ENCODE data around the gene TIAM1. TPM values are rescaled to one million over a fixed set of nuclear protein-coding genes. Genes with fewer than 3 reads are reported as not detected.
A peak's percentile ranks its signal among the peaks of the same experiment; 100 is the strongest.

The TIAM1 gene
- total and polyA plus RNA-seq, 4 experiments from 2014 or later, result 22.5 to 104 (median 67.4) TPM

DNA sequence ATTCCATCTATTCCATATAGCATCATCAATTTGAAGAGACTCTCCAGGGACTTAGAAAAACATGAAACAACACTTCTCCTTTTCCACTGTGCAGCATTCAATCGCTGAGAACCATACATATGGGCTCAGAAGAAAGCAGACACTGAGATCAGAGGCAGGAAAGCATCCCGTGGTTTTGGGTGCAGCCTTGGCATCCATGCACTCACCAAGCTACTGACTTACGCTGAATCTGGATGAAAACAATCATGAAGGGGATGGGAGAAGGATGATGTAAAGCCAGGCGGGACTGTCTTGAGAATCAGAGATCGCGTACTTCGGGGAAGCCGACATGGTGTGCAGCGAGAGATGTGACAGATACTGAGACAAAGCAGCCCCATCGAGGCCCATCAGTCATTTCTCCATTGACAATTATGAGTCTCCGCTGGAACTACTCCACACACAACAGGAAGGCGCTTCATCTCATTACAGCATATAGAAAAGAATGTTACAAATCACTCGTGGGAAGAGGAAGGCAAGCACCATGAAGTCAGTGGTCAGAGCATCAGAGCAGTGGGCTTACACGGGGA lies 2.3 kb upstream of the TIAM1 start:
- no peak overlapping the region for H3K4me3 ChIP-seq (ENCODE audit: low read length in 2 of 2)
- Mint-ChIP-seq H3K4me1 (peaks cover 18 to 50% (median 35%) of the 10 kb centered on the region in 4 donors), H3K36me3 (peaks cover 0 to 4% of the 10 kb centered on the region in 2 donors), H3K27ac (peak overlapping the region in 3 of 7 donors; percentile 1 to 56 (median 6)), H3K4me3 (peak overlapping the region in 4 of 8 donors; percentile 2 to 52 (median 26)), H3K27me3 (peaks cover 12 to 14% of the 10 kb centered on the region in 2 donors), H3K9me3 (peaks cover 0 to 4% (median 0%) of the 10 kb centered on the region in 8 donors)
- H3K27me3 ChIP-seq (ENCODE audit: insufficient read depth, low read length), result no peaks in the 10 kb centered on the region
- H3K4me1 ChIP-seq (ENCODE audit: insufficient read depth, low read length), result peaks cover 27% of the 10 kb centered on the region
- ChIA-PET POLR2A (ENCODE audit: partially characterized antibody) (no interaction called here), CTCF (ENCODE audit: partially characterized antibody) (no interaction called here)
- no peaks in the 10 kb centered on the region for H3K36me3 ChIP-seq (ENCODE audit: insufficient read depth, low read length)
- no peaks in the 10 kb centered on the region for H3K9me3 ChIP-seq (ENCODE audit: control insufficient read depth in 1 of 2, low read length in 2 of 2)
- intact Hi-C loops (cut with micrococcal nuclease), result no loop called here
- DNase-seq, result no peak
- H3K27ac ChIP-seq (ENCODE audit: low read depth, low read length), result no peak overlapping the region

DNA sequence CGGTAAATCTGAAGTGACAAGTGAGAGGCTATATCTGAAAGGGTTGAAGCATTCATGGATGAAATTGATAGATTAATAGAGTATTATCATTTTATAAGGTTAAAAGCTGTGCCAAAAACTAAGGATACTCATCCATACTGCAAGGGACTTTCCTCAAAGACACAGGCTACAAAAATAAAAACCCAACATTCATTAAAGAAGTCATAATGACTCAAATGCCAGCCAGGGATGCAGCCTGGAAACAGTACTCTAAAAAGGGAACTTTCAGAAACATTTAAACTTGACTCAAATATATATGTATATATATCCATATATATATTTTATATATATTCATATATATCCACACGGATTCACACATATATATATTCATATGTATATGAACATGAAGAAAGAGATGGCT lies 1.1 kb upstream of the TIAM1 start:
- intact Hi-C loops (cut with micrococcal nuclease), result no loop called here
- Mint-ChIP-seq H3K27me3 (peaks cover 12 to 18% of the 10 kb centered on the region in 2 donors), H3K36me3 (peaks cover 0 to 4% of the 10 kb centered on the region in 2 donors), H3K4me1 (peaks cover 26 to 51% (median 40%) of the 10 kb centered on the region in 4 donors), H3K27ac (peak overlapping the region in 3 of 7 donors; percentile 8 to 54 (median 8)), H3K9me3 (peaks cover 0 to 2% (median 0%) of the 10 kb centered on the region in 8 donors), H3K4me3 (peak overlapping the region in 6 of 8 donors; percentile 5 to 94 (median 66))
- ChIA-PET POLR2A (ENCODE audit: partially characterized antibody) (no interaction called here), CTCF (ENCODE audit: partially characterized antibody) (no interaction called here)
- H3K36me3 ChIP-seq (ENCODE audit: insufficient read depth, low read length), result no peaks in the 10 kb centered on the region
- no peak overlapping the region for H3K4me3 ChIP-seq (ENCODE audit: low read length in 2 of 2)
- peaks cover 32% of the 10 kb centered on the region for H3K4me1 ChIP-seq (ENCODE audit: insufficient read depth, low read length)
- no peak for DNase-seq
- no peaks in the 10 kb centered on the region for H3K9me3 ChIP-seq (ENCODE audit: control insufficient read depth in 1 of 2, low read length in 2 of 2)
- H3K27ac ChIP-seq (ENCODE audit: low read depth, low read length), result no peak overlapping the region
- H3K27me3 ChIP-seq (ENCODE audit: insufficient read depth, low read length), result no peaks in the 10 kb centered on the region

- CTCF ChIA-PET (ENCODE audit: partially characterized antibody), result interaction anchor here (0.9 to 1.6 kb wide), 3 partner anchors 10 to 239 kb away, joined by 3 to 6 read pairs (median 3); no protein-coding TSS in a partner anchor
- peaks cover 30 to 56% (median 41%) of the 10 kb centered on the region in 4 donors for H3K4me1 Mint-ChIP-seq
- intact Hi-C loops (cut with micrococcal nuclease), result no loop called here
- Histone ChIP-seq H3K36me3 (ENCODE audit: insufficient read depth, low read length) (no peaks in the 10 kb centered on the region), H3K9me3 (ENCODE audit: control insufficient read depth in 1 of 2, low read length in 2 of 2) (no peaks in the 10 kb centered on the region), H3K4me3 (ENCODE audit: low read length in 2 of 2) (peak overlapping the region in 1 of 2 donors; percentile 46), H3K4me1 (ENCODE audit: insufficient read depth, low read length) (peaks cover 32% of the 10 kb centered on the region), H3K27ac (ENCODE audit: low read depth, low read length) (no peak overlapping the region), H3K27me3 (ENCODE audit: insufficient read depth, low read length) (no peaks in the 10 kb centered on the region)
- peaks cover 0 to 2% (median 0%) of the 10 kb centered on the region in 8 donors for H3K9me3 Mint-ChIP-seq
- H3K27ac Mint-ChIP-seq, result peak overlapping the region; percentile 16 to 93 (median 79)
- peaks cover 12 to 22% of the 10 kb centered on the region in 2 donors for H3K27me3 Mint-ChIP-seq
- no peak for DNase-seq
- POLR2A ChIA-PET (ENCODE audit: partially characterized antibody), result interaction anchor here (0.8 to 2.6 kb wide), 5 partner anchors 8 to 216 kb away, joined by 3 to 9 read pairs (median 4); no protein-coding TSS in a partner anchor
- peak overlapping the region; percentile 85 to 96 (median 94) for H3K4me3 Mint-ChIP-seq
- H3K36me3 Mint-ChIP-seq, result peaks cover 5 to 8% of the 10 kb centered on the region in 2 donors
Observed at GRCh38 chr21:31343030-31343510, 991 bp downstream of the TIAM1 start.

DNA sequence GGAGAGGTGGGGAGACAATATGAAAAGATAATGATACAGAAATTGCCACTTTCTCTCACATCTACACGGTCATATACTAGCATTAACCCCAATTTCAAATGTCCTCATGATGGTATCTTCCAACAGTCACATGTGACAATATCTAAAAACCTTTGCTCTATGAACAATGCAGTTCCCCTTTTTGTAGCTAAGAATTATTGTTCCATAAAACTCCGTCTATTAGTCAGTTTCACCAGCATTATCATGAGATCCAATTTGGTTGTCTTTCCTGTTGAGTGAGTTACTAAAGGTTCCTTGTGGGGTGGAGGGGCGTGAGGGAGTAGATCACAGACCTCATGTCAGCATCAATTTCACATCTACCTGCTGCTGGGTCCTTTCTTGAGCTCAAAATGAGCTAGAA lies 1.7 kb downstream of the TIAM1 start:
- no peaks in the 10 kb centered on the region for H3K36me3 ChIP-seq (ENCODE audit: insufficient read depth, low read length)
- peaks cover 0 to 2% (median 0%) of the 10 kb centered on the region in 8 donors for H3K9me3 Mint-ChIP-seq
- no peaks in the 10 kb centered on the region for H3K27me3 ChIP-seq (ENCODE audit: insufficient read depth, low read length)
- intact Hi-C loops (cut with micrococcal nuclease), result no loop called here
- ChIA-PET CTCF (ENCODE audit: partially characterized antibody) (interaction anchor here (0.9 to 1.6 kb wide), 2 partner anchors 10 to 240 kb away, joined by 3 to 6 read pairs; no protein-coding TSS in a partner anchor), POLR2A (ENCODE audit: partially characterized antibody) (interaction anchor here (0.8 to 2.6 kb wide), 3 partner anchors 9 to 120 kb away, joined by 3 to 9 read pairs (median 5); no protein-coding TSS in a partner anchor)
- peaks cover 30 to 53% (median 39%) of the 10 kb centered on the region in 4 donors for H3K4me1 Mint-ChIP-seq
- no peak overlapping the region for H3K27ac ChIP-seq (ENCODE audit: low read depth, low read length)
- H3K4me3 Mint-ChIP-seq, result peak overlapping the region; percentile 28 to 96 (median 94)
- no peak for DNase-seq
- peaks cover 12 to 22% of the 10 kb centered on the region in 2 donors for H3K27me3 Mint-ChIP-seq
- no peak overlapping the region for H3K4me3 ChIP-seq (ENCODE audit: low read length in 2 of 2)
- no peaks in the 10 kb centered on the region for H3K9me3 ChIP-seq (ENCODE audit: control insufficient read depth in 1 of 2, low read length in 2 of 2)
- peaks cover 31% of the 10 kb centered on the region for H3K4me1 ChIP-seq (ENCODE audit: insufficient read depth, low read length)
- H3K27ac Mint-ChIP-seq, result peak overlapping the region in 5 of 7 donors; percentile 24 to 93 (median 82)
- H3K36me3 Mint-ChIP-seq, result peaks cover 7 to 8% of the 10 kb centered on the region in 2 donors

- intact Hi-C loops (cut with micrococcal nuclease), result no loop called here
- DNase-seq, result no peak
- Mint-ChIP-seq H3K36me3 (peaks cover 12 to 17% of the 10 kb centered on the region in 2 donors), H3K4me3 (peak overlapping the region in 6 of 8 donors; percentile 33 to 69 (median 48)), H3K27ac (peak overlapping the region in 1 of 7 donors; percentile 43), H3K4me1 (peaks cover 24 to 51% (median 36%) of the 10 kb centered on the region in 4 donors), H3K27me3 (peaks cover 12 to 22% of the 10 kb centered on the region in 2 donors), H3K9me3 (peaks cover 0 to 2% (median 0%) of the 10 kb centered on the region in 8 donors)
- POLR2A ChIA-PET (ENCODE audit: partially characterized antibody), result no interaction called here
- no peak overlapping the region for H3K4me3 ChIP-seq (ENCODE audit: low read length in 2 of 2)
- no peak overlapping the region for H3K27ac ChIP-seq (ENCODE audit: low read depth, low read length)
- no peaks in the 10 kb centered on the region for H3K9me3 ChIP-seq (ENCODE audit: control insufficient read depth in 1 of 2, low read length in 2 of 2)
- peaks cover 29% of the 10 kb centered on the region for H3K4me1 ChIP-seq (ENCODE audit: insufficient read depth, low read length)
- no peaks in the 10 kb centered on the region for H3K36me3 ChIP-seq (ENCODE audit: insufficient read depth, low read length)
- CTCF ChIA-PET (ENCODE audit: partially characterized antibody), result no interaction called here
- no peaks in the 10 kb centered on the region for H3K27me3 ChIP-seq (ENCODE audit: insufficient read depth, low read length)
Observed at GRCh38 chr21:31340942-31341487, 3.0 kb downstream of the TIAM1 start.

- peak overlapping the region in 5 of 8 donors; percentile 28 to 69 (median 35) for H3K4me3 Mint-ChIP-seq
- POLR2A ChIA-PET (ENCODE audit: partially characterized antibody), result interaction anchor here (1.4 kb wide), 1 partner anchor 14 kb away, joined by 3 read pairs; no protein-coding TSS in a partner anchor
Observed at GRCh38 chr21:31340514-31340913, 3.5 kb downstream of the TIAM1 start.

DNA sequence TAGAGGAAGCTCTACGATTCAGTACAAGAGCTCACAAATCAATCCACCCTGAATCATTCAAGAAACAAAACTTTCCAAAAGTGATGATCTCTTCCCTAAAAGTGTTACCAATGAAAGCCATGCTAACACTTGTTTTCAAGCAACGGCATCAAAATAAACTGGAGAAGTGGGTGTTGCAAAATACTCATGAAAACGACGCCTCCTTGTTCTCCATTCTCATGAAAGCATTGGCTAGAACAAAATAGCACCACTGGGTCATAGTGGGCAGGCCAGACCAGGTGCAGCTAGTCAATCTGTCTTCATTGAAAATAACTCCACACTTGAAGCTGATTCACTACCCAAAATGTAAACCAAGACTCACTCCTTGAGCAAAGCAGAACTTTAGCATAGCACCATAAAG lies 4.3 kb downstream of the TIAM1 start:
- Mint-ChIP-seq H3K36me3 (peaks cover 13 to 20% of the 10 kb centered on the region in 2 donors), H3K27me3 (peaks cover 12 to 22% of the 10 kb centered on the region in 2 donors), H3K9me3 (peaks cover 0 to 2% (median 0%) of the 10 kb centered on the region in 8 donors), H3K4me1 (peaks cover 22 to 49% (median 34%) of the 10 kb centered on the region in 4 donors), H3K27ac (no peak overlapping the region), H3K4me3 (no peak overlapping the region)
- H3K4me3 ChIP-seq (ENCODE audit: low read length in 2 of 2), result no peak overlapping the region
- POLR2A ChIA-PET (ENCODE audit: partially characterized antibody), result interaction anchor here (1.4 kb wide), 1 partner anchor 13 kb away, joined by 3 read pairs; no protein-coding TSS in a partner anchor
- no peaks in the 10 kb centered on the region for H3K36me3 ChIP-seq (ENCODE audit: insufficient read depth, low read length)
- CTCF ChIA-PET (ENCODE audit: partially characterized antibody), result interaction anchor here (1.2 kb wide), 1 partner anchor 241 kb away, joined by 3 read pairs; no protein-coding TSS in a partner anchor
- intact Hi-C loops (cut with micrococcal nuclease), result no loop called here
- DNase-seq, result no peak
- H3K9me3 ChIP-seq (ENCODE audit: control insufficient read depth in 1 of 2, low read length in 2 of 2), result no peaks in the 10 kb centered on the region
- H3K4me1 ChIP-seq (ENCODE audit: insufficient read depth, low read length), result peaks cover 28% of the 10 kb centered on the region
- H3K27ac ChIP-seq (ENCODE audit: low read depth, low read length), result no peak overlapping the region
- H3K27me3 ChIP-seq (ENCODE audit: insufficient read depth, low read length), result no peaks in the 10 kb centered on the region

More at GRCh38 chr21:31340514-31340913, 3.5 kb downstream of the TIAM1 start:
- CTCF ChIA-PET (ENCODE audit: partially characterized antibody), result interaction anchor here (1.2 kb wide), 1 partner anchor 240 kb away, joined by 3 read pairs; no protein-coding TSS in a partner anchor
- Mint-ChIP-seq H3K27me3 (peaks cover 12 to 22% of the 10 kb centered on the region in 2 donors), H3K27ac (no peak overlapping the region), H3K4me1 (peaks cover 23 to 51% (median 36%) of the 10 kb centered on the region in 4 donors), H3K36me3 (peaks cover 13 to 20% of the 10 kb centered on the region in 2 donors), H3K9me3 (peaks cover 0 to 2% (median 0%) of the 10 kb centered on the region in 8 donors)
- H3K27ac ChIP-seq (ENCODE audit: low read depth, low read length), result no peak overlapping the region
- no peaks in the 10 kb centered on the region for H3K36me3 ChIP-seq (ENCODE audit: insufficient read depth, low read length)
- no peak overlapping the region for H3K4me3 ChIP-seq (ENCODE audit: low read length in 2 of 2)
- H3K9me3 ChIP-seq (ENCODE audit: control insufficient read depth in 1 of 2, low read length in 2 of 2), result no peaks in the 10 kb centered on the region
- no peak for DNase-seq
- no peaks in the 10 kb centered on the region for H3K27me3 ChIP-seq (ENCODE audit: insufficient read depth, low read length)
- intact Hi-C loops (cut with micrococcal nuclease), result no loop called here
- H3K4me1 ChIP-seq (ENCODE audit: insufficient read depth, low read length), result peaks cover 29% of the 10 kb centered on the region

Data from CD4-positive, alpha-beta memory T cell (primary cell).